IMR-90 (cell line): ENCODE results near the gene DICER1. TPM values are rescaled to one million over a fixed set of nuclear protein-coding genes. Genes with fewer than 3 reads are reported as not detected.

ENCODE experiments used
- ATAC-seq: fragments of 200-7000 bp; cut with Tn5 transposase; 2 replicates; pipeline ENCODE4 v1.9.1; 2020; ENCODE audit warnings: low read depth, mild to moderate bottlenecking, moderate library complexity
- BruUV-seq: library from RNA; stranded (reverse); fragments of 400-500 nt; replicated peaks from 2 replicates; lab custom pipeline; 2021; lab: Mats Ljungman, UMichigan
- CTCF ChIA-PET: fragments of 300-600 bp; formaldehyde crosslinking; extraction: SDS; loops from one replicate; lab custom pipeline; 2021; ENCODE audit warnings: antibody characterized with exemption; lab: Yijun Ruan, JAX
- POLR2A ChIA-PET: fragments of 300-600 bp; sonication (Branson Sonifier 250); formaldehyde crosslinking; loops from one replicate; lab custom pipeline; 2022; ENCODE audit warnings: antibody characterized with exemption; ENCODE audit not compliant: unreplicated experiment; lab: Charles Lee
- DNase-seq: peaks from one replicate; pipeline ENCODE4 v3.0.0; 2013
- H2AFZ ChIP-seq: replicated peaks from 2 replicates; pipeline ENCODE3; 2013; ENCODE audit warnings: low read length, mild to moderate bottlenecking; ENCODE audit not compliant: poor library complexity
- H2AK5ac ChIP-seq: 2 replicates; pipeline ENCODE4 v1.6.1; 2013; ENCODE audit warnings: low read depth, low read length, inconsistent platforms
- H2AK9ac ChIP-seq: replicated peaks from 2 replicates; pipeline ENCODE3; 2013; ENCODE audit warnings: mild to moderate bottlenecking, low read depth, low read length, moderate library complexity; ENCODE audit not compliant: poor library complexity
- H2BK120ac ChIP-seq: 2 replicates; pipeline ENCODE4 v1.6.1; 2013; ENCODE audit warnings: low read depth, low read length, inconsistent platforms
- H2BK15ac ChIP-seq: 3 replicates; pipeline ENCODE4 v1.6.1; 2013; ENCODE audit warnings: low read depth, low read length, inconsistent platforms
- H2BK20ac ChIP-seq: 2 replicates; pipeline ENCODE4 v1.6.1; 2013; ENCODE audit warnings: low read depth, mild to moderate bottlenecking, inconsistent platforms, low read length, moderate library complexity
- H2BK5ac ChIP-seq: 2 replicates; pipeline ENCODE4 v1.6.1; 2013; ENCODE audit warnings: mild to moderate bottlenecking, low read depth, low read length, inconsistent platforms; ENCODE audit not compliant: poor library complexity, severe bottlenecking
- H3K14ac ChIP-seq: replicated peaks from 2 replicates; pipeline ENCODE4 v1.6.1; 2013; ENCODE audit warnings: low read depth, low read length, inconsistent platforms
- H3K18ac ChIP-seq: 2 replicates; pipeline ENCODE4 v1.6.1; 2013; ENCODE audit warnings: low read depth, low read length, control low read depth
- H3K23ac ChIP-seq: 2 replicates; pipeline ENCODE4 v1.6.1; 2013; ENCODE audit warnings: low read depth, low read length, inconsistent platforms
- H3K27ac ChIP-seq: 2 replicates; pipeline ENCODE4 v1.5.1; 2013; ENCODE audit warnings: mild to moderate bottlenecking, control low read depth, low read length; ENCODE audit not compliant: insufficient read depth
- H3K27me3 ChIP-seq: 2 replicates; pipeline ENCODE4 v1.6.1; 2013; ENCODE audit warnings: low read length; ENCODE audit not compliant: control insufficient read depth, insufficient read depth
- H3K36me3 ChIP-seq: 2 replicates; pipeline ENCODE4 v1.6.1; 2013; ENCODE audit warnings: low read length, mixed read lengths; ENCODE audit not compliant: control insufficient read depth, insufficient read depth
- H3K4ac ChIP-seq: 2 replicates; pipeline ENCODE4 v1.6.1; 2013; ENCODE audit warnings: low read depth, low read length, inconsistent platforms
- H3K4me1 ChIP-seq: 2 replicates; pipeline ENCODE4 v1.6.1; 2013; ENCODE audit warnings: low read length, mixed read lengths; ENCODE audit not compliant: control insufficient read depth, insufficient read depth
- H3K4me2 ChIP-seq: 2 replicates; pipeline ENCODE4 v1.6.1; 2013; ENCODE audit warnings: low read depth, mild to moderate bottlenecking, control low read depth, low read length, moderate library complexity
- H3K4me3 ChIP-seq: 2 replicates; pipeline ENCODE4 v1.5.1; 2013; ENCODE audit warnings: low read depth, mild to moderate bottlenecking, control low read depth, low read length, moderate library complexity; ENCODE audit not compliant: insufficient read depth
- H3K56ac ChIP-seq: 2 replicates; pipeline ENCODE4 v1.6.1; 2013; ENCODE audit warnings: low read length, inconsistent platforms; ENCODE audit not compliant: insufficient read depth; ENCODE audit errors: extremely low read depth
- H3K79me1 ChIP-seq, 2 experiments: 2 replicates each; pipeline ENCODE4 v1.6.1; 2013; ENCODE audit warnings: low read length in 2 of 2, inconsistent platforms in 1 of 2, low read depth in 1 of 2
- H3K9ac ChIP-seq: 2 replicates; pipeline ENCODE4 v1.6.1; 2013; ENCODE audit warnings: low read depth, low read length, control low read depth
- H3K9me1 ChIP-seq: 2 replicates; pipeline ENCODE4 v1.6.1; 2013; ENCODE audit warnings: low read length, inconsistent platforms; ENCODE audit not compliant: insufficient read depth
- H3K9me3 ChIP-seq: 2 replicates; pipeline ENCODE4 v1.6.1; 2013; ENCODE audit warnings: low read length; ENCODE audit not compliant: control insufficient read depth, insufficient read depth
- H4K20me1 ChIP-seq: 2 replicates; pipeline ENCODE4 v1.6.1; 2013; ENCODE audit warnings: low read length, inconsistent platforms; ENCODE audit not compliant: insufficient read depth
- H4K5ac ChIP-seq: 2 replicates; pipeline ENCODE4 v1.6.1; 2013; ENCODE audit warnings: mild to moderate bottlenecking, low read depth, low read length, control low read depth
- H4K8ac ChIP-seq, 2 experiments: 2 replicates each; pipeline ENCODE4 v1.6.1; 2013; ENCODE audit warnings: low read depth in 2 of 2, low read length in 2 of 2, control low read depth in 1 of 2, inconsistent platforms in 1 of 2
- H4K91ac ChIP-seq: 2 replicates; pipeline ENCODE4 v1.6.1; 2013; ENCODE audit warnings: low read depth, low read length, inconsistent platforms; ENCODE audit not compliant: insufficient read depth
- CEBPB ChIP-seq: IDR thresholded peaks from 2 replicates; pipeline ENCODE4 v1.6.1; 2012; ENCODE audit warnings: low read depth, low read length, improper control_type of control experiment
- CHD1 ChIP-seq: IDR thresholded peaks from 2 replicates; pipeline ENCODE4 v1.6.1; 2012; ENCODE audit warnings: low read depth, low read length, improper control_type of control experiment
- FOS ChIP-seq: fragments of 150-350 bp; IDR thresholded peaks from 2 replicates; pipeline ENCODE4 v1.6.1; 2016; ENCODE audit warnings: low read depth, low read length
- MAFK ChIP-seq: IDR thresholded peaks from 2 replicates; pipeline ENCODE4 v1.6.1; 2012; ENCODE audit warnings: low read depth, low read length, improper control_type of control experiment
- MAZ ChIP-seq: IDR thresholded peaks from 2 replicates; pipeline ENCODE4 v1.6.1; 2012; ENCODE audit warnings: low read depth, mild to moderate bottlenecking, low read length, improper control_type of control experiment, moderate library complexity, borderline replicate concordance
- POLR2A ChIP-seq: IDR thresholded peaks from 2 replicates; pipeline ENCODE4 v1.6.1; 2012; ENCODE audit warnings: mild to moderate bottlenecking, low read depth, low read length
- RFX5 ChIP-seq: IDR thresholded peaks from 2 replicates; pipeline ENCODE4 v1.8.0; 2012; ENCODE audit warnings: low read depth, mild to moderate bottlenecking, low read length, moderate library complexity
- SMC3 ChIP-seq: fragments of 150-350 bp; IDR thresholded peaks from 2 replicates; pipeline ENCODE4 v1.6.1; 2016; ENCODE audit warnings: low read depth, mild to moderate bottlenecking, antibody characterized with exemption, low read length, moderate library complexity
- WGBS, 2 experiments: methylation state at CpG; one replicate each; pipeline versions ENCODE4 v1.1.5 to v1.1.7; 2013; ENCODE audit warnings: missing lambda C conversion rate in 2 of 2; ENCODE audit not compliant: insufficient read length in 1 of 2; ENCODE audit errors: extremely low coverage in 2 of 2; 5-methylcytosine and 5-hydroxymethylcytosine counted together
- dilution Hi-C: fragments of 300-500 bp; cut with HindIII; formaldehyde crosslinking; loops from one replicate; pipeline ENCODE4 v1.14.3; 2018; ENCODE audit warnings: low sequenced_read_pairs; ENCODE audit not compliant: unreplicated experiment
- in situ Hi-C: fragments of 300-500 bp; cut with MboI; formaldehyde crosslinking; loops from 3 replicates; pipeline ENCODE4 v1.14.3; 2019; ENCODE audit warnings: low sequenced_read_pairs, inconsistent platforms, mixed read lengths
- intact Hi-C: fragments of 100-400 bp; cut with micrococcal nuclease; formaldehyde crosslinking; loops from 2 replicates; pipeline ENCODE4 v1.10.0; 2022
- polyA plus RNA-seq, 3 experiments: library from polyadenylated mRNA; depleted of rRNA; stranded (reverse); fragments of >200 nt; gene quantifications; 2 replicates each; pipeline ENCODE4 v1.2.3, GENCODE V29; 2012; ENCODE audit warnings: low replicate concordance in 1 of 3
- total RNA-seq: library from RNA; depleted of rRNA; stranded (reverse); fragments of >200 nt; gene quantifications from 2 replicates; pipeline ENCODE4 v1.2.3, GENCODE V29; 2012
- TF ChIP-seq, protein P1 (sequence below): fragments of 150-350 bp; IDR thresholded peaks from 2 replicates; pipeline ENCODE4 v1.6.1; 2016; ENCODE audit warnings: low read depth, mild to moderate bottlenecking, low read length, moderate library complexity, borderline replicate concordance
- TF ChIP-seq, protein P2 (sequence below): conservative IDR thresholded peaks from 2 replicates; pipeline ENCODE4 v1.5.1; 2012; ENCODE audit warnings: mild to moderate bottlenecking, low read depth, low read length, improper control_type of control experiment

Gene DICER1
- total and polyA plus RNA-seq, 2 of the 4 experiments (the other 2 are of a cell fraction) = 9.7 to 49.5 TPM

DNA sequence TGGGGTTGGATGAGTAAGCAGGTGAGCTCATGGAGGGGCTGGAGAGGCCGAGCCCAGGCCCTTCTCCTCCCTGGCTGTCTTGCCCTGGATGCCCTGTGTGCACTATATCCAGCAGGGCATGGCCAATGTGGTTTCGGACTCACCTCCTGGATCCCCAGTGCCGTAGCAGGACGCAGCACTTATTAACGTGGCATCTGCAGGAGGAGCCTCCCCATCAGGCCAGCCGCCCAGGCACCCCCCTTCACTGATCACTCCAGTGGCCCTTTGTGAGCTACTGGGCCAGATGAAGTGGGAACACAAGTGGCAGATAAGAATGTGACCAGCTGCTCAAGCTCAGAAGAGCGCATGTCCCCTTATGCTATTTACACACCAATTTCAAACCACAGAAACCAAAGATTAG lies 43.1 kb upstream of the DICER1 start:
- ChIA-PET CTCF (no interaction called here), POLR2A (no interaction called here)
- H3K9ac ChIP-seq = no peak overlapping the region
- H4K20me1 ChIP-seq = no peaks in the 10 kb centered on the region
- H3K36me3 ChIP-seq = no peaks in the 10 kb centered on the region
- H4K5ac ChIP-seq = no peak overlapping the region
- H2AFZ ChIP-seq = no peak overlapping the region
- no peaks in the 10 kb centered on the region for H3K9me1 ChIP-seq
- H3K4me2 ChIP-seq = no peak overlapping the region
- H2AK5ac ChIP-seq = no peak overlapping the region
- no peak overlapping the region for H3K14ac ChIP-seq
- H3K27ac ChIP-seq = no peak overlapping the region
- in situ Hi-C loops = no loop called here
- WGBS, 2 experiments = 40% methylated on average over 1 of the region's 7 CpGs; no CpG with 5 or more reads in 1 of the 2 experiments
- H3K56ac ChIP-seq = no peak overlapping the region
- H3K4me3 ChIP-seq = no peak overlapping the region
- no peaks in the 10 kb centered on the region for H3K9me3 ChIP-seq
- H4K91ac ChIP-seq = no peak overlapping the region
- intact Hi-C loops = no loop called here
- no peak overlapping the region for H2BK5ac ChIP-seq
- no peak overlapping the region for H2BK15ac ChIP-seq
- H3K23ac ChIP-seq = no peak overlapping the region
- no peaks in the 10 kb centered on the region for H3K79me1 ChIP-seq
- ATAC-seq (no peak), DNase-seq (no peak)
- H3K4me1 ChIP-seq = no peaks in the 10 kb centered on the region
- BruUV-seq = no TSS peak
- H4K8ac ChIP-seq = no peak overlapping the region
- H3K27me3 ChIP-seq = no peaks in the 10 kb centered on the region
- no peak overlapping the region for H2AK9ac ChIP-seq
- no peak overlapping the region for H2BK120ac ChIP-seq
- H2BK20ac ChIP-seq = no peak overlapping the region
- no peak overlapping the region for H3K18ac ChIP-seq
- dilution Hi-C loops = no loop called here
- no peak overlapping the region for H3K4ac ChIP-seq
- TF ChIP-seq POLR2A (no peak), RFX5 (no peak), MAFK (no peak), SMC3 (no peak), CHD1 (no peak), FOS (no peak), CEBPB (no peak), MAZ (no peak)
- TF ChIP-seq, protein P1, sequence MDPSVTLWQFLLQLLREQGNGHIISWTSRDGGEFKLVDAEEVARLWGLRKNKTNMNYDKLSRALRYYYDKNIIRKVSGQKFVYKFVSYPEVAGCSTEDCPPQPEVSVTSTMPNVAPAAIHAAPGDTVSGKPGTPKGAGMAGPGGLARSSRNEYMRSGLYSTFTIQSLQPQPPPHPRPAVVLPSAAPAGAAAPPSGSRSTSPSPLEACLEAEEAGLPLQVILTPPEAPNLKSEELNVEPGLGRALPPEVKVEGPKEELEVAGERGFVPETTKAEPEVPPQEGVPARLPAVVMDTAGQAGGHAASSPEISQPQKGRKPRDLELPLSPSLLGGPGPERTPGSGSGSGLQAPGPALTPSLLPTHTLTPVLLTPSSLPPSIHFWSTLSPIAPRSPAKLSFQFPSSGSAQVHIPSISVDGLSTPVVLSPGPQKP = no peak
- TF ChIP-seq, protein P2, sequence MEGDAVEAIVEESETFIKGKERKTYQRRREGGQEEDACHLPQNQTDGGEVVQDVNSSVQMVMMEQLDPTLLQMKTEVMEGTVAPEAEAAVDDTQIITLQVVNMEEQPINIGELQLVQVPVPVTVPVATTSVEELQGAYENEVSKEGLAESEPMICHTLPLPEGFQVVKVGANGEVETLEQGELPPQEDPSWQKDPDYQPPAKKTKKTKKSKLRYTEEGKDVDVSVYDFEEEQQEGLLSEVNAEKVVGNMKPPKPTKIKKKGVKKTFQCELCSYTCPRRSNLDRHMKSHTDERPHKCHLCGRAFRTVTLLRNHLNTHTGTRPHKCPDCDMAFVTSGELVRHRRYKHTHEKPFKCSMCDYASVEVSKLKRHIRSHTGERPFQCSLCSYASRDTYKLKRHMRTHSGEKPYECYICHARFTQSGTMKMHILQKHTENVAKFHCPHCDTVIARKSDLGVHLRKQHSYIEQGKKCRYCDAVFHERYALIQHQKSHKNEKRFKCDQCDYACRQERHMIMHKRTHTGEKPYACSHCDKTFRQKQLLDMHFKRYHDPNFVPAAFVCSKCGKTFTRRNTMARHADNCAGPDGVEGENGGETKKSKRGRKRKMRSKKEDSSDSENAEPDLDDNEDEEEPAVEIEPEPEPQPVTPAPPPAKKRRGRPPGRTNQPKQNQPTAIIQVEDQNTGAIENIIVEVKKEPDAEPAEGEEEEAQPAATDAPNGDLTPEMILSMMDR = no peak
